Activated CD4-positive, CD25-positive, alpha-beta regulatory T cell treated with anti-CD3 and anti-CD28 coated beads, Interleukin-2, amount 50 U/mL, for 16 hours (primary cell): ENCODE results near the gene PDCD7.
"Not testable (repeated sequence)": the region's sequence is repeated elsewhere in the genome, so short reads cannot be mapped to it uniquely, and the experiment has no call there.

Experiments
- DNase-seq: peaks from one replicate; pipeline ENCODE4 v3.0.0-alpha.2; 2020; ENCODE audit warnings: low read depth, low spot score

Gene PDCD7, protein sequence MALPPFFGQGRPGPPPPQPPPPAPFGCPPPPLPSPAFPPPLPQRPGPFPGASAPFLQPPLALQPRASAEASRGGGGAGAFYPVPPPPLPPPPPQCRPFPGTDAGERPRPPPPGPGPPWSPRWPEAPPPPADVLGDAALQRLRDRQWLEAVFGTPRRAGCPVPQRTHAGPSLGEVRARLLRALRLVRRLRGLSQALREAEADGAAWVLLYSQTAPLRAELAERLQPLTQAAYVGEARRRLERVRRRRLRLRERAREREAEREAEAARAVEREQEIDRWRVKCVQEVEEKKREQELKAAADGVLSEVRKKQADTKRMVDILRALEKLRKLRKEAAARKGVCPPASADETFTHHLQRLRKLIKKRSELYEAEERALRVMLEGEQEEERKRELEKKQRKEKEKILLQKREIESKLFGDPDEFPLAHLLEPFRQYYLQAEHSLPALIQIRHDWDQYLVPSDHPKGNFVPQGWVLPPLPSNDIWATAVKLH

DNA sequence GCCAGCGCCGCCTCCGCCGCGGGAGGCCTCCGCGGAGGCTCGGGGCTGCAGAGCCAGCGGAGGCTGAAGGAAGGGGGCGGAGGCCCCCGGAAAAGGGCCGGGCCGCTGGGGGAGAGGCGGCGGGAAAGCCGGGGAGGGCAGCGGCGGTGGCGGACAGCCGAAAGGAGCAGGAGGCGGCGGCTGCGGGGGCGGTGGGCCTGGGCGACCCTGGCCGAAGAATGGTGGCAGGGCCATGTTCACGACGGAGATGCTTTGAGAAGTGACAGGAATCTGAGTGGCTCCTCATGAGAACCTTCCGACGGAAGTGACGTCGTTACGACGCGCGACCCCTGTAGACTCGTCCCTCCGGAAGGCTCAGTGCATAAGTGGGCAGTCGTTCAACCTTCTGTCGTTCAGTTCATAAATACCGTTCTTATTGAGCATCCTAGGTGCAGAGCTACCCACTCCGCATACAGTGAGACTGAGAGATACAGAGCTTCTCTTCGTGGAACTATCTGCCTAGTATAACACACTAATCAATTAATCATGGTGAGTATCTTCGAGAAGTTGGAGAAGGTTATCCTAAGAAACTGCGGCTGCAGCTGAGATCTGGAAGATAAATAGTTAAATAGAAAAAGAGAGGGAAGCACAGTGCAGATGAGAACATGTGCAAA, at the start of gene PDCD7:
PDCD7 (minus strand) TSS at position 261 of the 653 bp plus-strand sequence; CDS start at position 234, 27 bp downstream.
- DNase-seq, result peak; percentile 72

DNA sequence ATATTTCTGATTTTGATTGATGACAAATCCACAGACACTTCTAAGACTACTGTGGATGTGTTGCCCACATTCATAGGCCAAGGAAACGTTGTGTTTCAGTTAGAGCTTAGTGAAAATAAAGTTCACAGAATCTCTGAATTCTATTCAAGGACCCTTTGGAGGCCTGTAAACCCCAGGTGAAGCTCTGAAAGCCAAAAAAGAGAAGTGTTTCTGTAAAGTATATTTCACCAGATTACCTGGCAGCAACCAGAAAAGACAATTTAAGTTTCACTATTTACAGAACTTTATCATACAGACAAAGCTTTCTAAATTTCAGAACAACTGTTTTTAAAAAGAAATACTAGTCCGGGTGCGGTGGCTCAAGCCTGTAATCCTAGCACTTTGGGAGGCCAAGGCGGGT, 48.9 kb upstream of the PDCD7 start:
- no peak for DNase-seq

DNA sequence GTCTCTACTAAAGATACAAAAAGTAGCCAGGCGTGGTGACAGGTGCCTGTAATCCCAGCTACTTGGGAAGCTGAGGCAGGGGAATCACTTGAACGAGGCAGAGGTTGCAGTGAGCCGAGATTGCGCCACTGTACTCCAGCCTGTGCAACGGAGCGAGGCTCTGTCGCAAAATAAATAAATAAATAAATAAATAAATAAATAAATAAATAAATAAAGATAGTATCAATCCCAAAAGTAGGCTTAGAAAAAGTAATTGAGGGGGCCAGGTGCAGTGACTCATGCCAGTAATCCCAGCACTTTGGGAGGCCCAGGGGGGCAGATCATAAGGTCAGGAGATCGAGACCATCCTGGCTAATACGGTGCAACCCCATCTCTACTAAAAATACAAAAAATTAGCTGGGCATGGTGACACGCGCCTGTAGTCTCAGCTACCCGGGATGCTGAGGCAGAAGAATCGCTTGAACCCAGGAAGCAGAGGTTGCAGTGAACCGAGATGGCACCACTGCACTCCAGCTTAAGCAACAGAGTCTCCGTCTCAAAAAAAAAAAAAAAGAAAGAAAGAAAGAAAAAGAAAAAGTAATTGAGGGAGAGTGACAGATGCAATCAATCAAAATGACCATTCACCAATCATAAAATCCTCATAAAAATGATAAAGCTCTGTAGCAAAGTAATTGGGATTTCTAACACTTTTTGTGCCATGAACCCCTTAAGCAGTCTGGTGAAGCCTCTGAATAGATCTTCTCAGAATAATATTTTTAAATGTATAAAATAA, 48.2 kb upstream of the PDCD7 start:
- not testable (repeated sequence) for DNase-seq

DNA sequence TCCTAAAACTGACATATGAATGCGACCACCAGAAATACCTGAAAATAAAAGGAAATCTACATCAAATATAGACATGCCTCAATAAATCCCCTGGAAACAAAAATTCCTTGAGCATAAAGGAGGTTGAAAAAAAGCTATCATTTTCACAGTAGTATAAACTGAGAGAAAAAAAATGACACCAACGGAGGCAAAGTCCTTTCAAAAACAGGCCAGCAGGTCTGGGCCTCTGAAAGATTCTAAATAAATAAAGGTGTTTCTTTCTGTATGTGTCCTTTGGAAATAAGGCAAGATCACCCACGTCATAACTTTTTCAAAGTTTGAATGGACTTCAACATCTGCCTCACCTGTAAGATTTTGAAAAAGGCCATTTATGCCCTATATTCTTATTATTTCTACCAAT, 46.6 kb upstream of the PDCD7 start:
- DNase-seq, result no peak

DNA sequence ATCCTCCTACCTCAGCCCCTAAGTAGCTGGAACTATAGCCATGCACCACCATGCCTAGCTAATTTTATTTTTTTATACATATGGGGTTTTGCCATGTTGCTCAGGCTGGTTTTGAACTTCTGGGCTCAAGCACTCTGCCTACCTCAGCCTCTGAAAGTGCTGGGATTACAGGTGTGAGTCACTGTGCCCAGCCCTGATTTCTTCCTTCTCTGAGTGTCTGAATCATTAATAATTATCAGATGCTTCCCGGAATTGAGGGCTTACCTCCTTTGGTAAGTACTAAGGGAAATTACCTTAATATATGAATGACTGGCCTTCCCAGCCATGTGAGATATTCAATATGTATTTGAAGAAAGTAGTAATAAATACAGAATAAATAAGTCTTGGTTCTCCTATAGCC, 44.3 kb upstream of the PDCD7 start:
- DNase-seq, result no peak

DNA sequence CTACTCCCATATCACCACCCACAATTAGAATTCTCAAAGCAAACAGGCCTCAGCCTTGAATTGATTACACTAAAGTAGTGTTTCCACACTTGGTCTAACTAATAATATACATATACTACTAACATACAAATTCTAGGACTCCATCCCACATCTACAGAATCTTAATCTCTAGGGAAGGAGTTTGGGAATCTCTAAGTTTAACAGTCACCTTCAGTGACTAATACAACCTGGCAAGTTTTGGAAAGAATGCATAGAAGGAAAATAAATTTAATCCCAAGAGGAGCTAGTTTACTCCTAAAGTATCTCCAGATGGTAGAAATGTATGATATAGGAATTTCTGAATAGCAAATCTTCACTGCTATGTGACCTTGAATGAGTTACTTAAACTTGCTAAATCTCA, 42.4 kb upstream of the PDCD7 start:
- no peak for DNase-seq

DNA sequence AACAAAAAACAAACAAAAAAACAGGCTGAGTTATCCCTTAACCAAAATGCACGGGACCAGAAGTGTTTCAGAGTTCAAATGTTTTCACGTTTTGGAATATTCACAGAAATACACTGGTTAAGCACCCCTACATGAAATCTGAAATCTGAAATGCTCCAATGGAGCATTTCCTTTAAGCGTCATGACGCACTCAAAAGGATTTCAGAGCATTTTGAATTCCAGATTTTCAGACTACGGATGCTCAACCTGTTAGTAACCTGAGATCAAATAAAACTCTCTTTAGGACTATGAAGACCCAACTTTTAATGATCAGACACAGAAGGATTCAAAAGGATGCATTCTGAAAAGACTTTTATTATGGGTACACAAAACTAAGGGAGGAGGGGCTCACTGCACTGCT, 41.9 kb upstream of the PDCD7 start:
- no peak for DNase-seq

DNA sequence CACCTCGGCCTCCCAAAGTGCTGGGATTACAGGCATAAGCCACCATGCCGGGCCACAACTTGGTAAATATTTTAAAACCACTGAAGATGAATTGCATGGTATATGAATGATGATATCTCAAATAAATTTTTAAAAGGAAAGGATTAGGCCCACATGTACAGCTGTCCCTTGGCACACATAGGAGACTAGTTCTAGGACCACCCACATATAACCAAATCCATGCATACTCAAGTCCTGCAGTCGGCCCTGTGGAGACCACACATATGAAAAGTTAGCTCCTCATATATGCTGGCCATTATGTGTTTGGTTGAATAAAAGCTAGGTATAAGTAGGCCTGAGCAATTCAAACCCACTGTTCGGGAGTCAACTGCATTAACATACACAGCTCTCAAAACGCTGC, 40.9 kb upstream of the PDCD7 start:
- no peak for DNase-seq

DNA sequence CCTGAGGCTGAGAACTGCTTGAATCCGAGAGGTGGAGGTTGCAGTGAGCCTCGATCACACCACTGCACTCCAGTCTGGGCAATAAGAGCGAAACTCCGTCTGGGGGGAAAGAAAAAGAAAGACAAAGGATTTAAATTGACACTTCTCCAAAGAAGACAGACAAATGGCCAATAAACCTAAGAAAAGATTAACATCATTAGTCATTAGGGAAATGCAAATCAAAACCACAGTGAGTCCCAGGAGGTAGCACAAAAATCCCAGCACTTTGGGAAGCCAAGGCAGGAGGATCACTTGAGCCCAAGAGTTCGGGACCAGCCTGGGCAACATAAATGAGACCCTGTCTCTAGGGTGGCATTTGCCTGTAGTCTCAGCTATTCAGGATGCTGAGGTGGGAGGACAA, 38.9 kb upstream of the PDCD7 start:
- no peak for DNase-seq

DNA sequence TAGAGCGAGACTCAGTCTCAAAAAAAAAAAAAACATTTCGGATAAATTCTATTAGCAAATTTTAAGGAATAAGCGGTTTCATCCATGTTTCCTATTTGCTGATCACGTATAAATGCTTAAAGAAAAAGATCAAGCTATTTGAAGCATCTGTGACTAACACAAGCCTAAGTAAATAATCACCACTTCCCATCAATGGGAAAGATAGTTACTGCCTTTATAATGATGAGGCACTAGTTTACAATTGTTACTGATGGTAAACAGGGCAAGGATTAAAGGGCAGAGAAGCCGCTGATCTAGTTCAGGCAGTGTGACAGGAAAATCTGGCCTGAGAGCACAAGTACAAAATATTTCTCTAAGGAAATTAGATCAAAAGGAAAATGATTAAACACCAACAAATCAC, 37.8 kb upstream of the PDCD7 start:
- DNase-seq, result no peak

DNA sequence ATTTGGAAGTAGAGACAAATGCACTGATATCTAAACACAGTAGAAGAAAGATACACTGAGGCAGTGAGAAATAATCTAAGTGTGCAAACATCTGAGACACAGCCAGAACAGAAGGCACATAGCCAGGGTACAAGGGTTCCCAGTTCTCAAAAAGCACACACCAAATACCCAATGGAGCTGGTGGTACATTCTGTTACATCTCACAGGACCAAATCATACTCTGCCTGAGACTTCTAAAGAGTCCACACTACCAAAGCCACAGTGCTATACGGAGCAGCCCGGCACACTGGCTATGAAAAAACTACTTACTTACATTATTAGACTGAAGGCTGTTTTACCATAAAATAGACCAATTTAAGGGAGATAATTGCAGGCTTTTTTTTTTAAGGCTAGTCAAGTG, 32.3 kb upstream of the PDCD7 start:
- DNase-seq, result no peak

DNA sequence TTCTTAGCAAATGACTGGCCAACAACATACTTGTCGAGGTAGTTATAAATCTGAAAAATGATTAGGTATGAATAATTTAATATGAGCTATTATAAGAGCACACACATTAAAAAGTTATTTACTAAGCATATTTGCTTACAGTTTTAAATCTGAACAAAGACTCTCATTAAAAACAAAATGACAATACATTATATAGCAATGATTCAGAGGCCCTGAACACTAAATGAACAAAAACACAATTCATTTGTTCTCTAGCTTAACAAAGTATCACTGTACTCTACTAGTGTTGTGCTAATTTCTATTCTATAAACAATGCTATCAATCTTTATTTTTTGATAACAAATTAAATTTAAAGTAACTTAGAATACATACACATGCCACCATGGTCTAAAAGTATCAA, 30.5 kb upstream of the PDCD7 start:
- DNase-seq, result no peak

DNA sequence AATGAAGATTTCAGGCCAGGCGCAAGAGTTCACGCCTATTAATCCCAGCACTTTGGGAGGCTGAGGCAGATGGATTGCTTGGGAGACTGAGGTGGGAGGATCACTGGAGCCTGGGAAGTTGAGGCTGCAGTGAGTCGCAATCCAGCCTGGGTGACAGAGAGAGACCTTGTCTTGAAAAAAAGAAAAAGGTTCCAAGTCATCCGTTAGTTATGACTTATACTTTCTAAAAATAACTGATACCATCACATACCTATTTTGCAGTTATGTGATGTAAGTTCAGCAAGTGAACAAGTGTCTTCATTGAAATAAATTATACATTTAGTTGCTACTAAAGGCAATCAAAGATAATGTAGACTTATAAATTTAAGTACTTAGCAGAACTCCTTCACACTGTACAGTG, 29.4 kb upstream of the PDCD7 start:
- no peak for DNase-seq

DNA sequence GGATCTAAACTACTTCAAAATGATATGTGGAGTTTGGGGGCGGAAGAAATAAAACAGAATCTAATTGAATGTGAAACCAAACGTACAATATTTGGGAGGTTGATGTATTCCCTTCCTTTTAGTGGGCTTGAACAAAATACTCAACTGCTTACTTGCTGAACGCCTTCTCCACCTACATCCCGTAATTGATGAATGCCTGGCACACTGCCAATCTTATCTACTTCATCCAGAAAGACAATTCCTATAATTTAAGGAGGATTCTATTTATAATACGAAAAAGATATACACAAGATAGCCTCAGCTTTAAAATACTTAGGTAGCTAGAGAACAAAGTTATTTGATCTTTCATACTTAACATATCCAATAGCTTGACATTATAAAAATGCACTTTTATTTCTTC, 23.1 kb upstream of the PDCD7 start:
- no peak for DNase-seq

DNA sequence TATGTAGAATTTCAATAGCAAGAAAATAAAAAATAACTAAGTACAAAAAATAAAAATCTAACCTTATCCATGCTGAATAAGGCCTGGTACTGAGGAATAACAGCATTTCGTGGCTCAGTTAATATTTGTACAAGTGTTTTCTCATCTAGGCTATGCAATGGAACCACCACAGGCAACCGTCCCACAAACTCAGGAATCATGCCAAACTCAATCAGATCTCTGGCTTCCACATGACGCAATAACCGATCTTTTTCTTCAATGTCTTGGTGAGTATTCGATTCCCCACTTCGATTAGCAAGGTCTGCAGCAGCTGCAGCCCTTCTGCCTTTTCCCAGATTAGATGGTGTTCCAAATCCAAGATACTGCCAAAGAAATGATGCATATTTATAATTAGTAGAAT, 21.1 kb upstream of the PDCD7 start:
- DNase-seq, result no peak

DNA sequence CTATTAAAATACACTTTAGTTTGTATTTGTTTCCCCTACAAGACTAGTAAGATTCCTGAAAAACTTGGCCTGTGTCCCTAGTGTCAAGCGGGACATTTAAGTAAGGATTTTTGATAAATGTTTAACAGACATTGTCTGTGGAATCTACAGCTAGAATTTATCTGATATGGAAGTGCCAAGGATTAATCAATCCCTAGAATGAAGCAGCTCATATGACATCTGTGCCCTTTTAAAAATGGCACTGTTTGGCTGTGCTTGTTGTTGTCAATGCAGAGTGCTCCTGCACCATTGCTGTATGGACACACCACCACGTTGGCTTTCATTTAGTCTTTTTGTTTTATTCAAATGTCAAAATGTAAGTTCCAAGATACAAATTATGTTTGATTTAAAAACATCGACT, 14.3 kb upstream of the PDCD7 start:
- DNase-seq, result no peak

DNA sequence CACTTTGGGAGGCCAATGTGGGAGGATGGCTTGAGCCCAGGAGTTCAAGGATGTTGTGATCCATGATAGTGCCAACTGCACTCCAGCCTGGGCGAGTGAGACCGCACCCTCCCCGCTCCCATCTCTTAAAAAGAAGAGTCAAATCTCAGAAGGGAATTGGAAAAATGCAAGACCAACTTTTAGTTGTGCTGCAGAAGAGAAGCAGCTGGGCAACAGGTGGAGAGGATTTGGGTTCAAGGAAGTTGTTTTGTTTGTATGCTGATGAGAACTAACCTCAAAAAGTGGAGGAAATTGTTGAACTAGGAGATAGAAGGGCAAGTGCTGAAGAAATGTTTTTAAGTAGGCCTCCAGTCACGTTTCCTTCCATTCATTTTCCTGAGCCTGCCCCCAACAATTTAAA, 12.8 kb upstream of the PDCD7 start:
- DNase-seq, result no peak

DNA sequence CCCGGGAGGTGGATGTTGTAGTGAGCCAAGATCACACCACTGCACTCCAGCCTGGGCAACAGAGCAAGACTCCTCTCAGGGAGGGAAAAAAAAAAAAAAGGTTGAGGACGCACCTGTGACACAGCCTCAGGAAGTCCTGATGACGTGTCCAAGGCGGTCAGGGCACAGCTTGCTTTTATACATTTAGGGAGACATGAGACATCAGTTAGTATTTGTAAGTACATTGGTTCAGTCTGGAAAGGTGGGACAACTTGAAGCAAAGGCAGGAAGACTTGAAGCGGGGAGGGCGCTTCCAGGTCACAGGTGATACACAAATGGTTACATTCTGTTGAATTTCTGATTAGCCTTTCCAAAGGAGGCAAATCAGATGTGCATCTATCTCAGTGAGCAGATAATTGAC, 5.0 kb upstream of the PDCD7 start:
- DNase-seq, result not testable (repeated sequence)

DNA sequence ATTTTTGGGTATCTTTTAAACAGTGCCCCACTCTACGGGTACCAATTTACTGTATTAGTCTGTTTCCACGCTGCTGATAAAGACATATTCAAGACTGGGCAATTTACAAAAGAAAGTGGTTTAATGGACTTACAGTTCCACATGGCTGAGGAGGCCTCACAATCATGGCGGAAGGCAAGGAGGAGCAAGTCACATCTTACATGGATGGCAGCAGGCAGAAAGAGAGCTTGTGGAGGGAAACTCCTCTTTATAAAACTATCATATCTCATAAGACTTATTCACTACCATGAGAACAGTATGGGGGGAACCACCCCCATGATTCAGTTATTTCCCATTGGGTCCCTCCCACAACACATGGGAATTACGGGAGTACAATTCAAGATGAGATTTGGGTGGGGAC, 4.3 kb upstream of the PDCD7 start:
- not testable (repeated sequence) for DNase-seq

DNA sequence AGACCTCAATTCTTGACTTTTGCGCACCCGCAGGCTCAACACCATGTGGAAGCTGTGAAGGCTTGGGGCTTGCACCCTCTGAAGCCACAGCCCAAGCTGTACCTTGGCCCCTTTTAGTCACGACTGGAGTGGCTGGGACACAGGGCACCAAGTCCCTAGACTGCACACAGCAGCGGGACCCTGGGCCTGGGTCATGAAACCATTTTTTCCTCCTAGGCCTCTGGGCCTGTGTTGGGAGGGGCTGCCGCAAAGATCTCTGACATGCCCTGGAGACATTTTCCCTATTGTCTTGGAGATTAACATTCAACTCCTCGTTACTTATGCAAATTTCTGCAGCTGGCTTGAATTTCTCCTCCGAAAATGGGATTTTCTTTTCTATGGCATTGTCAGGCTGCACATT, 3.5 kb upstream of the PDCD7 start:
- DNase-seq, result not testable (repeated sequence)

DNA sequence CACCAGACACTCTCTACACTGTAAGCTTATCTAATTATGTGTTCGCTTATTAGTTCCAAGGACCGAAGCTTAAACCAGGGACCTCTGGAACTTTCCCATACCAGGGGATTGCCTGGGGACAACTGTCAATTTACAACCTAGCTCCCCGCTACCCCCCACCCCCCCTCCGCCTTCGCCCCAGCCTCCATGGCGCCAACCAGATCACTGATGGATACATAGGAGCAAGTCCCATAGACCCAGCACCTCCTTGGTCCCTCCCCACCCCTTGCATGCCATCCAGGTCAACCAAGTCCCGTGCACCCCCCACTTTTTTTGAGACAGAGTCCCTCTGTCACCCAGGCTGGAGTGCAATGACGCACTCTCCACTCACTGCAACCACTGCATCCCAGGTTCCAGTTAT, 930 bp upstream of the PDCD7 start:
- no peak for DNase-seq

DNA sequence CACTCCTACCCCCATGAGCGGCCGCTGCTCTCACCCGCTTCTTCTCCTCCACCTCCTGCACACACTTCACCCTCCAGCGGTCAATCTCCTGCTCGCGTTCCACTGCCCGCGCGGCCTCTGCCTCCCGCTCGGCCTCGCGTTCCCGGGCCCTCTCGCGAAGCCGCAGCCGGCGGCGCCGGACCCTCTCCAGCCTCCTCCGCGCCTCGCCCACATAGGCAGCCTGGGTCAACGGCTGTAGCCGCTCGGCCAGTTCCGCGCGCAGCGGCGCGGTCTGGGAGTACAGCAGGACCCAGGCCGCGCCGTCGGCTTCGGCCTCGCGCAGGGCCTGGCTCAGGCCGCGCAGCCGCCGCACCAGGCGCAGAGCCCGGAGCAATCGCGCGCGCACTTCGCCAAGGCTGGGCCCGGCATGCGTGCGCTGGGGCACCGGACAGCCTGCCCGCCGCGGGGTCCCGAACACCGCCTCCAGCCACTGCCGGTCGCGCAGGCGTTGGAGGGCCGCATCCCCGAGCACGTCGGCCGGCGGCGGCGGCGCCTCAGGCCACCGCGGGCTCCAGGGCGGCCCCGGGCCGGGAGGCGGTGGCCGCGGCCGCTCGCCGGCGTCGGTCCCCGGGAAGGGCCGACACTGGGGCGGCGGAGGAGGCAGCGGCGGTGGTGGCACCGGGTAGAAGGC, 595 bp downstream of the PDCD7 start:
- DNase-seq, result no peak
